ENCODE results near the gene ERCC5.

Gene ERCC5

GRCh38 chr13:102904408-102904862, 58.6 kb downstream of the ERCC5 start:
- H2AK5ac ChIP-seq (ENCODE audit: low read length, severe bottlenecking) = no peak overlapping the region
- H2AFZ ChIP-seq (ENCODE audit: low read depth, low read length) = no peak overlapping the region
- no peak overlapping the region for H2BK120ac ChIP-seq (ENCODE audit: low read depth, low read length)
- no peak overlapping the region for H3K9ac ChIP-seq (ENCODE audit: low read length)
- H2BK5ac ChIP-seq (ENCODE audit: low read depth, low read length, poor library complexity, severe bottlenecking) = no peak overlapping the region
- no peak overlapping the region for H2BK15ac ChIP-seq (ENCODE audit: low read depth, poor library complexity, severe bottlenecking)
- H2BK12ac ChIP-seq (ENCODE audit: low read length in 2 of 2) = no peak overlapping the region
- no peak overlapping the region for H3K18ac ChIP-seq (ENCODE audit: low read depth in 1 of 2, low read length in 2 of 2)
- peaks cover 3% of the 10 kb centered on the region for H3K4me1 ChIP-seq (ENCODE audit: control insufficient read depth, insufficient read depth, low read depth, low read length)
- H4K91ac ChIP-seq (ENCODE audit: low read length) = no peak overlapping the region
- no peak overlapping the region for H3K27ac ChIP-seq (ENCODE audit: low read length, poor library complexity, severe bottlenecking)
- H3K9me3 ChIP-seq (ENCODE audit: control insufficient read depth, low read length) = no peaks in the 10 kb centered on the region
- H3K23ac ChIP-seq (ENCODE audit: low read length in 2 of 2) = no peak overlapping the region
- no peak overlapping the region for H3K4me3 ChIP-seq (ENCODE audit: insufficient read depth in 1 of 2, low read depth in 1 of 2, low read length in 2 of 2)
- 85% methylated on average over 5 of the region's 5 CpGs for WGBS
- H3K4ac ChIP-seq (ENCODE audit: low read depth in 1 of 2, low read length in 2 of 2) = no peak overlapping the region
- no peak for DNase-seq
- H3K14ac ChIP-seq (ENCODE audit: low read length in 2 of 2) = no peak overlapping the region
- no peaks in the 10 kb centered on the region for H3K27me3 ChIP-seq (ENCODE audit: control insufficient read depth in 1 of 2, insufficient read depth in 1 of 2, low read length in 2 of 2)
- no peaks in the 10 kb centered on the region for H3K36me3 ChIP-seq (ENCODE audit: control insufficient read depth in 1 of 2, insufficient read depth in 2 of 2, low read depth in 1 of 2, low read length in 2 of 2)
- H3K4me2 ChIP-seq (ENCODE audit: low read length, poor library complexity, severe bottlenecking) = no peak overlapping the region
- no peaks in the 10 kb centered on the region for H3K79me1 ChIP-seq (replicated peaks; ENCODE audit: low read length, poor library complexity, severe bottlenecking)
- H4K8ac ChIP-seq (ENCODE audit: low read length) = no peak overlapping the region

- no peak overlapping the region for H3K14ac ChIP-seq (ENCODE audit: low read length in 2 of 2)
- H3K36me3 ChIP-seq (ENCODE audit: control insufficient read depth in 1 of 2, insufficient read depth in 2 of 2, low read depth in 1 of 2, low read length in 2 of 2) = no peaks in the 10 kb centered on the region
- H3K4me2 ChIP-seq (ENCODE audit: low read length, poor library complexity, severe bottlenecking) = no peak overlapping the region
- H3K23ac ChIP-seq (ENCODE audit: low read length in 2 of 2) = no peak overlapping the region
- H3K27me3 ChIP-seq (ENCODE audit: control insufficient read depth in 1 of 2, insufficient read depth in 1 of 2, low read length in 2 of 2) = no peaks in the 10 kb centered on the region
- H4K91ac ChIP-seq (ENCODE audit: low read length) = no peak overlapping the region
- H3K4ac ChIP-seq (ENCODE audit: low read depth in 1 of 2, low read length in 2 of 2) = no peak overlapping the region
- no peak for DNase-seq
- H2BK15ac ChIP-seq (ENCODE audit: low read depth, poor library complexity, severe bottlenecking) = no peak overlapping the region
- no peaks in the 10 kb centered on the region for H3K9me3 ChIP-seq (ENCODE audit: control insufficient read depth, low read length)
- H2BK5ac ChIP-seq (ENCODE audit: low read depth, low read length, poor library complexity, severe bottlenecking) = no peak overlapping the region
- no peak overlapping the region for H4K8ac ChIP-seq (ENCODE audit: low read length)
- H3K18ac ChIP-seq (ENCODE audit: low read depth in 1 of 2, low read length in 2 of 2) = no peak overlapping the region
- peaks cover 3% of the 10 kb centered on the region for H3K4me1 ChIP-seq (ENCODE audit: control insufficient read depth, insufficient read depth, low read depth, low read length)
- WGBS = 97% methylated on average over 2 of the region's 7 CpGs
- no peaks in the 10 kb centered on the region for H3K79me1 ChIP-seq (replicated peaks; ENCODE audit: low read length, poor library complexity, severe bottlenecking)
- H3K4me3 ChIP-seq (ENCODE audit: insufficient read depth in 1 of 2, low read depth in 1 of 2, low read length in 2 of 2) = no peak overlapping the region
- no peak overlapping the region for H2BK120ac ChIP-seq (ENCODE audit: low read depth, low read length)
- no peak overlapping the region for H2AFZ ChIP-seq (ENCODE audit: low read depth, low read length)
- no peak overlapping the region for H3K9ac ChIP-seq (ENCODE audit: low read length)
- no peak overlapping the region for H2BK12ac ChIP-seq (ENCODE audit: low read length in 2 of 2)
- no peak overlapping the region for H2AK5ac ChIP-seq (ENCODE audit: low read length, severe bottlenecking)
- H3K27ac ChIP-seq (ENCODE audit: low read length, poor library complexity, severe bottlenecking) = no peak overlapping the region
Measured at GRCh38 chr13:102905905-102906771, 60.3 kb downstream of the ERCC5 start.

GRCh38 chr13:102907016-102907756, 61.4 kb downstream of the ERCC5 start:
- WGBS = 84% methylated on average over 1 of the region's 2 CpGs

GRCh38 chr13:102907886-102908515, 62.2 kb downstream of the ERCC5 start:
- Histone ChIP-seq H3K36me3 (ENCODE audit: control insufficient read depth in 1 of 2, insufficient read depth in 2 of 2, low read depth in 1 of 2, low read length in 2 of 2) (no peaks in the 10 kb centered on the region), H2BK12ac (ENCODE audit: low read length in 2 of 2) (no peak overlapping the region), H2BK15ac (ENCODE audit: low read depth, poor library complexity, severe bottlenecking) (no peak overlapping the region), H2BK5ac (ENCODE audit: low read depth, low read length, poor library complexity, severe bottlenecking) (no peak overlapping the region), H3K4me3 (ENCODE audit: insufficient read depth in 1 of 2, low read depth in 1 of 2, low read length in 2 of 2) (no peak overlapping the region), H3K4me1 (ENCODE audit: control insufficient read depth, insufficient read depth, low read depth, low read length) (no peaks in the 10 kb centered on the region), H3K4ac (ENCODE audit: low read depth in 1 of 2, low read length in 2 of 2) (no peak overlapping the region), H3K18ac (ENCODE audit: low read depth in 1 of 2, low read length in 2 of 2) (no peak overlapping the region), H2AK5ac (ENCODE audit: low read length, severe bottlenecking) (no peak overlapping the region), H3K4me2 (ENCODE audit: low read length, poor library complexity, severe bottlenecking) (no peak overlapping the region), H2BK120ac (ENCODE audit: low read depth, low read length) (no peak overlapping the region), H3K79me1 (replicated peaks; ENCODE audit: low read length, poor library complexity, severe bottlenecking) (no peaks in the 10 kb centered on the region), H3K27ac (ENCODE audit: low read length, poor library complexity, severe bottlenecking) (no peak overlapping the region), H3K14ac (ENCODE audit: low read length in 2 of 2) (no peak overlapping the region), H2AFZ (ENCODE audit: low read depth, low read length) (no peak overlapping the region), H4K8ac (ENCODE audit: low read length) (no peak overlapping the region), H4K91ac (ENCODE audit: low read length) (no peak overlapping the region), H3K9ac (ENCODE audit: low read length) (no peak overlapping the region), H3K23ac (ENCODE audit: low read length in 2 of 2) (no peak overlapping the region), H3K27me3 (ENCODE audit: control insufficient read depth in 1 of 2, insufficient read depth in 1 of 2, low read length in 2 of 2) (no peaks in the 10 kb centered on the region), H3K9me3 (ENCODE audit: control insufficient read depth, low read length) (no peaks in the 10 kb centered on the region)
- DNase-seq = no peak
- 90% methylated on average over 2 of the region's 4 CpGs for WGBS

More at GRCh38 chr13:102907016-102907756, 61.4 kb downstream of the ERCC5 start:
- no peaks in the 10 kb centered on the region for H3K9me3 ChIP-seq (ENCODE audit: control insufficient read depth, low read length)
- H3K4ac ChIP-seq (ENCODE audit: low read depth in 1 of 2, low read length in 2 of 2) = no peak overlapping the region
- no peak overlapping the region for H2BK5ac ChIP-seq (ENCODE audit: low read depth, low read length, poor library complexity, severe bottlenecking)
- H3K9ac ChIP-seq (ENCODE audit: low read length) = no peak overlapping the region
- H3K4me1 ChIP-seq (ENCODE audit: control insufficient read depth, insufficient read depth, low read depth, low read length) = no peaks in the 10 kb centered on the region
- H3K36me3 ChIP-seq (ENCODE audit: control insufficient read depth in 1 of 2, insufficient read depth in 2 of 2, low read depth in 1 of 2, low read length in 2 of 2) = no peaks in the 10 kb centered on the region
- H2BK120ac ChIP-seq (ENCODE audit: low read depth, low read length) = no peak overlapping the region
- H4K8ac ChIP-seq (ENCODE audit: low read length) = no peak overlapping the region
- no peak overlapping the region for H2AK5ac ChIP-seq (ENCODE audit: low read length, severe bottlenecking)
- H3K4me2 ChIP-seq (ENCODE audit: low read length, poor library complexity, severe bottlenecking) = no peak overlapping the region
- H3K27me3 ChIP-seq (ENCODE audit: control insufficient read depth in 1 of 2, insufficient read depth in 1 of 2, low read length in 2 of 2) = no peaks in the 10 kb centered on the region
- no peak overlapping the region for H3K27ac ChIP-seq (ENCODE audit: low read length, poor library complexity, severe bottlenecking)
- H2BK15ac ChIP-seq (ENCODE audit: low read depth, poor library complexity, severe bottlenecking) = no peak overlapping the region
- DNase-seq = no peak
- H2AFZ ChIP-seq (ENCODE audit: low read depth, low read length) = no peak overlapping the region
- no peak overlapping the region for H3K14ac ChIP-seq (ENCODE audit: low read length in 2 of 2)
- no peak overlapping the region for H3K18ac ChIP-seq (ENCODE audit: low read depth in 1 of 2, low read length in 2 of 2)
- H3K23ac ChIP-seq (ENCODE audit: low read length in 2 of 2) = no peak overlapping the region
- H3K79me1 ChIP-seq (replicated peaks; ENCODE audit: low read length, poor library complexity, severe bottlenecking) = no peaks in the 10 kb centered on the region
- H4K91ac ChIP-seq (ENCODE audit: low read length) = no peak overlapping the region
- no peak overlapping the region for H2BK12ac ChIP-seq (ENCODE audit: low read length in 2 of 2)
- no peak overlapping the region for H3K4me3 ChIP-seq (ENCODE audit: insufficient read depth in 1 of 2, low read depth in 1 of 2, low read length in 2 of 2)

All from mesenchymal stem cell (in vitro differentiated cells and primary cell).